Measurements from ENCODE around the gene FAM117A. TPM values are rescaled to one million over a fixed set of nuclear protein-coding genes. Genes with fewer than 3 reads are reported as not detected.

Gene FAM117A
- total and polyA plus RNA-seq, 2 donors (not counting 3 experiments of a cell fraction or from before 2014, with no cell fraction given) = 12.2 to 24.1 TPM

GRCh38 chr17:49788478-49789242 is 24.7 kb upstream of the FAM117A start, which contains the start of gene KAT7:
KAT7 (plus strand) TSS chr17:49788681; CDS start chr17:49788835, 154 bp downstream.
- dilution Hi-C loops (cut with MboI; ENCODE audit: extremely low pct_ligation_motif_present, low sequenced_read_pairs) (no loop called here), intact Hi-C loops (cut with micrococcal nuclease) (loop anchor here (1.0 kb wide), 6 partner anchors 13 to 80 kb away; partner anchors contain the start of gene FAM117A)
- ChIA-PET CTCF (interaction anchor here (0.6 to 2.4 kb wide), 10 partner anchors 17 to 231 kb away, joined by 3 to 21 read pairs (median 4); partner anchors contain the start of genes FAM117A and SLC35B1), POLR2A (interaction anchor here (0.7 to 2.3 kb wide), 6 partner anchors 10 to 176 kb away, joined by 3 to 9 read pairs (median 3); partner anchors contain the start of genes FAM117A and SLC35B1)
- Histone ChIP-seq H3K27ac (ENCODE audit: insufficient read depth, low read depth, low read length) (peak within 1 kb of the TSS; percentile 94), H3K4me2 (ENCODE audit: insufficient read depth, low read length) (peak within 1 kb of the TSS; percentile 87), H3K9me1 (replicated peaks; ENCODE audit: control insufficient read depth, extremely low read depth, insufficient read depth, low read length) (no peaks in the 10 kb centered on the region), H3K9ac (replicated peaks; ENCODE audit: extremely low read depth, insufficient read depth, low read length) (peak within 1 kb of the TSS; percentile 97), H3K36me3 (ENCODE audit: control insufficient read depth in 2 of 2, extremely low read depth in 1 of 2, insufficient read depth in 2 of 2, low read length in 2 of 2) (peaks cover 4 to 8% of the 10 kb centered on the region in 2 experiments), H3K9me3 (replicated peaks; ENCODE audit: control insufficient read depth, insufficient read depth, low read length) (no peaks in the 10 kb centered on the region), H3K4me3 (replicated peaks in 1 of 3; ENCODE audit: insufficient read depth in 1 of 3, low read depth in 1 of 3, low read length in 3 of 3) (peak within 1 kb of the TSS; percentile 59 to 82 (median 77)), H2AFZ (ENCODE audit: low read depth, low read length) (peak within 1 kb of the TSS; percentile 85), H3K4me1 (ENCODE audit: control insufficient read depth, extremely low read depth, insufficient read depth, low read length) (peaks cover 16% of the 10 kb centered on the region), H4K20me1 (replicated peaks; ENCODE audit: control insufficient read depth, extremely low read depth, insufficient read depth, low read length) (peaks cover 6% of the 10 kb centered on the region), H3K79me2 (ENCODE audit: control insufficient read depth, insufficient read depth, low read length) (peaks cover 43% of the 10 kb centered on the region), H3K27me3 (ENCODE audit: control insufficient read depth in 2 of 2, insufficient read depth in 2 of 2, low read length in 2 of 2) (no peaks in the 10 kb centered on the region)
- TF ChIP-seq POLR2A (IDR thresholded peaks at IDR 0.05; ENCODE audit: low read depth, low read length) (peak; percentile 94), MAX (IDR thresholded peaks at IDR 0.05; ENCODE audit: insufficient read depth, insufficient read length) (peak; percentile 69), POLR2AphosphoS5 (IDR thresholded peaks at IDR 0.05; ENCODE audit: insufficient read depth, low read depth, low read length) (peak; percentile 85), MYC (IDR thresholded peaks at IDR 0.05; ENCODE audit: low read depth, low read length) (no peak)
- DNase-seq (ENCODE audit: low read depth, low spot score) (peak; percentile 100), FAIRE-seq (peak; percentile 99)
- TSS peak; percentile 35 for BruUV-seq (replicated peaks)

- peaks cover 37% of the 10 kb centered on the region for H3K79me2 ChIP-seq (ENCODE audit: control insufficient read depth, insufficient read depth, low read length)
- no peak for DNase-seq (ENCODE audit: low read depth, low spot score)
- intact Hi-C loops (cut with micrococcal nuclease) (loop anchor here (1.0 kb wide), 5 partner anchors 13 to 80 kb away; partner anchors contain the start of gene FAM117A), dilution Hi-C loops (cut with MboI; ENCODE audit: extremely low pct_ligation_motif_present, low sequenced_read_pairs) (no loop called here)
- peak; percentile 52 for FAIRE-seq
- H3K4me2 ChIP-seq (ENCODE audit: insufficient read depth, low read length) = peak overlapping the region; percentile 81
- H2AFZ ChIP-seq (ENCODE audit: low read depth, low read length) = peak overlapping the region; percentile 85
- no peaks in the 10 kb centered on the region for H3K9me3 ChIP-seq (replicated peaks; ENCODE audit: control insufficient read depth, insufficient read depth, low read length)
- no peaks in the 10 kb centered on the region for H3K9me1 ChIP-seq (replicated peaks; ENCODE audit: control insufficient read depth, extremely low read depth, insufficient read depth, low read length)
- H3K27ac ChIP-seq (ENCODE audit: insufficient read depth, low read depth, low read length) = peak overlapping the region; percentile 94
- H3K36me3 ChIP-seq (ENCODE audit: control insufficient read depth in 2 of 2, extremely low read depth in 1 of 2, insufficient read depth in 2 of 2, low read length in 2 of 2) = peaks cover 4 to 8% of the 10 kb centered on the region in 2 experiments
- no peak for TF ChIP-seq GATA2 (IDR thresholded peaks at IDR 0.05; ENCODE audit: insufficient read depth, insufficient read length, low read depth, low read length)
- no peak for TF ChIP-seq CTCF (IDR thresholded peaks at IDR 0.05; ENCODE audit: extremely low read depth in 1 of 2, insufficient read depth in 1 of 2, low read depth in 1 of 2, low read length in 2 of 2)
- no peak for TF ChIP-seq MYC (IDR thresholded peaks at IDR 0.05; ENCODE audit: low read depth, low read length)
- TF ChIP-seq FOS (IDR thresholded peaks at IDR 0.05; ENCODE audit: borderline replicate concordance, insufficient read depth, low read length) = no peak
- TF ChIP-seq POLR2AphosphoS5 (IDR thresholded peaks at IDR 0.05; ENCODE audit: insufficient read depth, low read depth, low read length) = no peak
- no peak for TF ChIP-seq MAX (IDR thresholded peaks at IDR 0.05; ENCODE audit: insufficient read depth, insufficient read length)
- TF ChIP-seq EZH2 (IDR thresholded peaks at IDR 0.05; ENCODE audit: borderline replicate concordance, low read depth, low read length, severe bottlenecking) = no peak
- TF ChIP-seq JUN (IDR thresholded peaks at IDR 0.05; ENCODE audit: borderline replicate concordance, insufficient read depth, insufficient read length, low read depth) = no peak
- no peak for TF ChIP-seq POLR2A (IDR thresholded peaks at IDR 0.05; ENCODE audit: low read depth, low read length)
- H4K20me1 ChIP-seq (replicated peaks; ENCODE audit: control insufficient read depth, extremely low read depth, insufficient read depth, low read length) = peaks cover 4% of the 10 kb centered on the region
- H3K27me3 ChIP-seq (ENCODE audit: control insufficient read depth in 2 of 2, insufficient read depth in 2 of 2, low read length in 2 of 2) = no peaks in the 10 kb centered on the region
- TSS peak; percentile 63 for BruUV-seq (replicated peaks)
- H3K4me3 ChIP-seq (replicated peaks in 1 of 3; ENCODE audit: insufficient read depth in 1 of 3, low read depth in 1 of 3, low read length in 3 of 3) = peak overlapping the region; percentile 40 to 82 (median 56)
- H3K4me1 ChIP-seq (ENCODE audit: control insufficient read depth, extremely low read depth, insufficient read depth, low read length) = peaks cover 16% of the 10 kb centered on the region
- H3K9ac ChIP-seq (replicated peaks; ENCODE audit: extremely low read depth, insufficient read depth, low read length) = peak overlapping the region; percentile 97
- ChIA-PET POLR2A (interaction anchor here (0.7 to 2.3 kb wide), 6 partner anchors 10 to 175 kb away, joined by 3 to 9 read pairs (median 3); partner anchors contain the start of genes FAM117A and SLC35B1), CTCF (interaction anchor here (0.6 to 2.4 kb wide), 10 partner anchors 17 to 230 kb away, joined by 3 to 21 read pairs (median 4); partner anchors contain the start of genes FAM117A and SLC35B1)
Observed at GRCh38 chr17:49787884-49788477, 24.1 kb upstream of the FAM117A start.

Data from endothelial cell of umbilical vein (primary cell).